HepG2 (cell line): ENCODE data around the gene FRMD4B. TPM values are rescaled to one million over a fixed set of nuclear protein-coding genes. Genes with fewer than 3 reads are reported as not detected.

Experiments
- BCL3 ChIP-seq: sonication (generic); formaldehyde crosslinking; IDR thresholded peaks from 2 replicates; pipeline ENCODE4 v1.5.1; 2020; ENCODE audit warnings: mild to moderate bottlenecking, missing genetic modification reagents, moderate library complexity
- BCL6 ChIP-seq: IDR thresholded peaks from 2 replicates; pipeline ENCODE4 v1.6.1; 2016; ENCODE audit warnings: missing genetic modification reagents, missing compliant biosample characterization
- CBX2 ChIP-seq, 2 experiments: fragments of 200-600 bp in 1 of 2; sonication (generic); formaldehyde crosslinking in 1 of 2; IDR thresholded peaks; 2 replicates each; pipeline versions ENCODE4 v1.7.0 to v1.8.1; 2018 to 2022; ENCODE audit warnings: low read depth in 2 of 2, low read length in 1 of 2, mild to moderate bottlenecking in 1 of 2, missing genetic modification reagents in 1 of 2
- EHMT2 ChIP-seq: fragments of 200-600 bp; sonication (generic); IDR thresholded peaks from 2 replicates; pipeline ENCODE4 v1.7.0; 2017; ENCODE audit warnings: antibody characterized with exemption, low read depth, low read length, borderline replicate concordance
- FOXC1 ChIP-seq: sonication (generic); formaldehyde crosslinking; IDR thresholded peaks from 2 replicates; pipeline ENCODE4 v1.8.0; 2022; ENCODE audit warnings: mild to moderate bottlenecking, missing genetic modification reagents, borderline replicate concordance
- FOXP4 ChIP-seq: sonication (generic); formaldehyde crosslinking; IDR thresholded peaks from 2 replicates; pipeline ENCODE4 v1.4.0; 2020; ENCODE audit warnings: missing genetic modification reagents
- HNF4A ChIP-seq: sonication (generic); formaldehyde crosslinking; IDR thresholded peaks from 2 replicates; pipeline ENCODE4 v1.4.0; 2020; ENCODE audit warnings: missing genetic modification reagents
- KLF16 ChIP-seq, 2 experiments: sonication (generic) in 1 of 2; formaldehyde crosslinking in 1 of 2; IDR thresholded peaks; 2 replicates each; pipeline versions ENCODE4 v1.6.1 to v1.8.0; 2016 to 2023; ENCODE audit warnings: missing genetic modification reagents in 2 of 2, missing compliant biosample characterization in 1 of 2
- LRRFIP1 ChIP-seq: sonication (generic); formaldehyde crosslinking; conservative IDR thresholded peaks from 2 replicates; pipeline ENCODE4 v1.4.0; 2020; ENCODE audit warnings: missing genetic modification reagents
- MAF1 ChIP-seq: sonication (generic); formaldehyde crosslinking; IDR thresholded peaks from 2 replicates; pipeline ENCODE4 v1.5.0; 2020; ENCODE audit warnings: missing genetic modification reagents, borderline replicate concordance
- NFYC ChIP-seq: IDR thresholded peaks from 2 replicates; pipeline ENCODE4 v1.6.1; 2016; ENCODE audit warnings: missing genetic modification reagents, missing compliant biosample characterization
- SATB2 ChIP-seq: sonication (generic); formaldehyde crosslinking; IDR thresholded peaks from 2 replicates; pipeline ENCODE4 v1.5.0; 2020; ENCODE audit warnings: missing genetic modification reagents
- ZNF101 ChIP-seq: sonication (generic); formaldehyde crosslinking; IDR thresholded peaks from 2 replicates; pipeline ENCODE4 v1.4.0; 2020; ENCODE audit warnings: mild to moderate bottlenecking, low read depth, missing genetic modification reagents, borderline replicate concordance
- ZNF441 ChIP-seq: sonication (generic); formaldehyde crosslinking; IDR thresholded peaks from 2 replicates; pipeline ENCODE4 v1.7.0; 2021; ENCODE audit warnings: missing genetic modification reagents, borderline replicate concordance
- polyA plus RNA-seq, 8 experiments: library from polyadenylated mRNA; depleted of rRNA in 3 of 8; stranded (reverse) in 7 of 8; unstranded in 1 of 8; fragments of >200 nt; fragmentation: Illumina TruSeq in 4 of 8; extraction: Trizol in 4 of 8; gene quantifications; 2 replicates each; pipeline versions ENCODE4 v1.2.1 to v1.2.3, GENCODE V29; 2011 to 2016; ENCODE audit warnings: low read depth in 4 of 8, missing spikeins in 1 of 8, mixed read lengths in 1 of 8; ENCODE audit not compliant: insufficient read depth in 1 of 8
- total RNA-seq, 5 experiments: library from RNA; depleted of rRNA; stranded (reverse); fragments of >200 nt; fragmentation: Illumina TruSeq; extraction: Trizol; gene quantifications; 2 replicates each; pipeline ENCODE4 v1.2.3, GENCODE V29; 2016; ENCODE audit warnings: low read depth in 1 of 5

The FRMD4B gene
- total and polyA plus RNA-seq, 2 of the 13 experiments (the other 11 are each of a cell fraction or from before 2014, with no cell fraction given), result 3.0 to 3.3 TPM

- TF ChIP-seq CBX2 (IDR thresholded peaks at IDR 0.05; ENCODE audit: low read depth, low read length) (no peak), CBX2 (CRISPR knock-in tag; IDR thresholded peaks at IDR 0.05; ENCODE audit: low read depth) (no peak), SATB2 (no peak), NFYC (CRISPR knock-in tag) (no peak), ZNF441 (CRISPR knock-in tag) (no peak), HNF4A (peak; percentile 66), FOXP4 (CRISPR knock-in tag) (0 out of 2 replicates have a peak, but pooled peaks have one; percentile 15), ZNF101 (CRISPR knock-in tag) (no peak), MAF1 (CRISPR knock-in tag) (no peak), BCL6 (peak; percentile 47), BCL3 (CRISPR knock-in tag) (no peak), KLF16 (CRISPR knock-in tag; IDR thresholded peaks at IDR 0.05) (no peak), EHMT2 (no peak), LRRFIP1 (CRISPR knock-in tag) (no peak), FOXC1 (CRISPR knock-in tag) (no peak)
Measured at GRCh38 chr3:69255928-69256327, 130.0 kb downstream of the FRMD4B start (continued).
